Activated B cell treated with CpG ODN at 0.5 μM for 24 hours (primary cell): ENCODE data around the gene CNN3. TPM values are rescaled to one million over a fixed set of nuclear protein-coding genes. Genes with fewer than 3 reads are reported as not detected.

ENCODE experiments used
- ATAC-seq: fragments of 200-7000 bp; cut with Tn5 transposase; one replicate; pipeline ENCODE4 v1.10.0; 2021; ENCODE audit warnings: low read depth, mild to moderate bottlenecking, moderate library complexity
- CTCF ChIA-PET: fragments of 350-600 bp; sonication (Branson Sonifier 250); formaldehyde crosslinking; loops from one replicate; lab custom pipeline; 2021; ENCODE audit warnings: antibody characterized with exemption; lab: Charles Lee
- POLR2A ChIA-PET: fragments of 350-600 bp; sonication (Branson Sonifier 250); formaldehyde crosslinking; loops from one replicate; lab custom pipeline; 2021; ENCODE audit warnings: antibody characterized with exemption; lab: Charles Lee
- DNase-seq: peaks from one replicate; pipeline ENCODE4 v3.0.0; 2022
- H3K27ac Mint-ChIP-seq: one replicate; pipeline ENCODE4 v1.8.0; 2020; ENCODE audit warnings: mixed read lengths
- H3K27me3 Mint-ChIP-seq: one replicate; pipeline ENCODE4 v1.8.0; 2021; ENCODE audit warnings: mixed read lengths
- H3K36me3 Mint-ChIP-seq: one replicate; pipeline ENCODE4 v1.8.0; 2021; ENCODE audit warnings: low read depth, mixed read lengths
- H3K4me1 Mint-ChIP-seq: one replicate; pipeline ENCODE4 v1.8.0; 2021; ENCODE audit warnings: mixed read lengths
- H3K4me3 Mint-ChIP-seq: one replicate; pipeline ENCODE4 v1.8.0; 2020; ENCODE audit warnings: mild to moderate bottlenecking, mixed read lengths
- H3K9me3 Mint-ChIP-seq: one replicate; pipeline ENCODE4 v1.8.0; 2020; ENCODE audit warnings: mixed read lengths
- CTCF ChIP-seq: fragments of 200-600 bp; IDR thresholded peaks from one replicate; pipeline ENCODE4 v1.8.0; 2022; ENCODE audit warnings: antibody characterized with exemption, mild to moderate bottlenecking
- intact Hi-C: fragments of 100-400 bp; cut with micrococcal nuclease; formaldehyde crosslinking; loops from one replicate; pipeline ENCODE4 v1.15.1; 2024
- total RNA-seq: library from RNA; stranded (reverse); gene quantifications from 2 replicates; pipeline ENCODE4 v1.2.3, GENCODE V29; 2022

CNN3 gene
- total RNA-seq, 1 donor from 2014 or later = 6.2 TPM

GRCh38 chr1:94961988-94962387 is 35.1 kb upstream of the CNN3 start:
- POLR2A ChIA-PET = interaction anchor here (1.1 kb wide), 1 partner anchor 107 kb away, joined by 5 read pairs; no protein-coding TSS in a partner anchor
- DNase-seq = no peak
- H3K9me3 Mint-ChIP-seq = no peaks in the 10 kb centered on the region
- no peaks in the 10 kb centered on the region for H3K36me3 Mint-ChIP-seq
- peak overlapping the region; percentile 94 for H3K27ac Mint-ChIP-seq
- intact Hi-C loops = loop anchor here (1.0 to 5.0 kb wide), 4 partner anchors 35 to 270 kb away; partner anchors contain the start of genes CNN3 and RWDD3
- no peak for ATAC-seq
- CTCF ChIA-PET = interaction anchor here (1.0 kb wide), 1 partner anchor 108 kb away, joined by 3 read pairs; no protein-coding TSS in a partner anchor
- H3K4me3 Mint-ChIP-seq = peak overlapping the region; percentile 15
- peaks cover 29% of the 10 kb centered on the region for H3K4me1 Mint-ChIP-seq
- TF ChIP-seq CTCF = no peak
- H3K27me3 Mint-ChIP-seq = no peaks in the 10 kb centered on the region

GRCh38 chr1:94961582-94961981 is 34.7 kb upstream of the CNN3 start:
- ATAC-seq (no peak), DNase-seq (no peak)
- H3K9me3 Mint-ChIP-seq = no peaks in the 10 kb centered on the region
- intact Hi-C loops = loop anchor here (5.0 kb wide), 2 partner anchors 109 to 271 kb away; partner anchors contain the start of gene RWDD3
- TF ChIP-seq CTCF = no peak
- peaks cover 29% of the 10 kb centered on the region for H3K4me1 Mint-ChIP-seq
- H3K27ac Mint-ChIP-seq = no peak overlapping the region
- no peaks in the 10 kb centered on the region for H3K27me3 Mint-ChIP-seq
- H3K4me3 Mint-ChIP-seq = no peak overlapping the region
- ChIA-PET POLR2A (interaction anchor here (1.1 to 1.2 kb wide), 2 partner anchors 33 to 107 kb away, joined by 4 to 5 read pairs; no protein-coding TSS in a partner anchor), CTCF (interaction anchor here (0.7 kb wide), 1 partner anchor 34 kb away, joined by 3 read pairs; no protein-coding TSS in a partner anchor)
- H3K36me3 Mint-ChIP-seq = no peaks in the 10 kb centered on the region

GRCh38 chr1:94958081-94958480 is 31.2 kb upstream of the CNN3 start:
- no peak for TF ChIP-seq CTCF
- Mint-ChIP-seq H3K4me1 (peaks cover 26% of the 10 kb centered on the region), H3K9me3 (no peaks in the 10 kb centered on the region), H3K27ac (no peak overlapping the region), H3K4me3 (no peak overlapping the region), H3K36me3 (no peaks in the 10 kb centered on the region), H3K27me3 (no peaks in the 10 kb centered on the region)
- CTCF ChIA-PET = no interaction called here
- no peak for ATAC-seq
- DNase-seq = no peak
- intact Hi-C loops = no loop called here
- POLR2A ChIA-PET = no interaction called here

- no peak for TF ChIP-seq CTCF
- DNase-seq (no peak), ATAC-seq (no peak)
- no peaks in the 10 kb centered on the region for H3K36me3 Mint-ChIP-seq
- H3K4me3 Mint-ChIP-seq = no peak overlapping the region
- CTCF ChIA-PET = no interaction called here
- peaks cover 6% of the 10 kb centered on the region for H3K4me1 Mint-ChIP-seq
- POLR2A ChIA-PET = no interaction called here
- H3K9me3 Mint-ChIP-seq = no peaks in the 10 kb centered on the region
- no peaks in the 10 kb centered on the region for H3K27me3 Mint-ChIP-seq
- intact Hi-C loops = no loop called here
- no peak overlapping the region for H3K27ac Mint-ChIP-seq
These were observed 29.1 kb upstream of the CNN3 start for GRCh38 chr1:94955767-94956632.
